WTC11 (cell line): Measurements from ENCODE around the gene MAML3. TPM values are rescaled to one million over a fixed set of nuclear protein-coding genes. Genes with fewer than 3 reads are reported as not detected.

ENCODE experiments used
- ATAC-seq: fragments of 200-7000 bp; cut with Tn5 transposase; 2 replicates; pipeline ENCODE4 v1.10.0; 2021; ENCODE audit warnings: mild to moderate bottlenecking, moderate library complexity
- CTCF ChIA-PET: fragments of 300-600 bp; sonication (Branson Sonifier 250); formaldehyde crosslinking; loops from one replicate; lab custom pipeline; 2021; ENCODE audit warnings: antibody characterized with exemption; lab: Charles Lee
- POLR2A ChIA-PET: fragments of 350-600 bp; sonication (Branson Sonifier 250); formaldehyde crosslinking; loops from one replicate; lab custom pipeline; 2021; ENCODE audit warnings: antibody characterized with exemption; lab: Charles Lee
- DNase-seq: peaks from one replicate; pipeline ENCODE4 v3.0.0; 2021; ENCODE audit warnings: low spot score
- H3K27ac Mint-ChIP-seq: 2 replicates; pipeline ENCODE4 v1.8.0; 2021; ENCODE audit warnings: mixed read lengths
- H3K27me3 Mint-ChIP-seq: 2 replicates; pipeline ENCODE4 v1.8.0; 2021; ENCODE audit warnings: low read depth, mild to moderate bottlenecking, moderate library complexity, mixed read lengths
- H3K36me3 Mint-ChIP-seq: 2 replicates; pipeline ENCODE4 v1.8.0; 2021; ENCODE audit warnings: mixed read lengths
- H3K4me1 Mint-ChIP-seq: 2 replicates; pipeline ENCODE4 v1.8.0; 2022; ENCODE audit warnings: mixed read lengths
- H3K4me3 Mint-ChIP-seq: 2 replicates; pipeline ENCODE4 v1.8.0; 2021; ENCODE audit warnings: mild to moderate bottlenecking, moderate library complexity, mixed read lengths
- H3K9me3 Mint-ChIP-seq: 2 replicates; pipeline ENCODE4 v1.8.0; 2021; ENCODE audit warnings: mixed read lengths
- ATF1 ChIP-seq: sonication (generic); formaldehyde crosslinking; IDR thresholded peaks from 2 replicates; pipeline ENCODE4 v1.8.1; 2023; ENCODE audit warnings: mild to moderate bottlenecking, moderate library complexity, missing genetic modification reagents
- ESRRA ChIP-seq: sonication (generic); formaldehyde crosslinking; IDR thresholded peaks from 2 replicates; pipeline ENCODE4 v1.8.1; 2022; ENCODE audit warnings: mild to moderate bottlenecking, missing genetic modification reagents, borderline replicate concordance
- FOXK1 ChIP-seq: sonication (generic); formaldehyde crosslinking; IDR thresholded peaks from 2 replicates; pipeline ENCODE4 v1.8.0; 2022; ENCODE audit warnings: mild to moderate bottlenecking, moderate library complexity, missing genetic modification reagents
- IRF2 ChIP-seq: sonication (generic); formaldehyde crosslinking; IDR thresholded peaks from 2 replicates; pipeline ENCODE4 v1.8.0; 2022; ENCODE audit warnings: low read depth, missing genetic modification reagents, borderline replicate concordance
- NR1H2 ChIP-seq: sonication (generic); formaldehyde crosslinking; IDR thresholded peaks from 2 replicates; pipeline ENCODE4 v1.9.0; 2021; ENCODE audit warnings: mild to moderate bottlenecking, moderate library complexity, missing genetic modification reagents
- NR2C2 ChIP-seq: sonication (generic); formaldehyde crosslinking; IDR thresholded peaks from 2 replicates; pipeline ENCODE4 v1.8.0; 2022; ENCODE audit warnings: mild to moderate bottlenecking, missing genetic modification reagents
- OVOL2 ChIP-seq: fragments of 250-450 bp; sonication (Bioruptor Pico); IDR thresholded peaks from 2 replicates; pipeline ENCODE4 v1.9.0; 2021; ENCODE audit warnings: mild to moderate bottlenecking, borderline replicate concordance
- SOX15 ChIP-seq: fragments of 250-450 bp; sonication (Bioruptor Pico); IDR thresholded peaks from 2 replicates; pipeline ENCODE4 v1.9.0; 2021; ENCODE audit warnings: mild to moderate bottlenecking
- ZNF121 ChIP-seq: sonication (generic); formaldehyde crosslinking; IDR thresholded peaks from 2 replicates; pipeline ENCODE4 v1.8.0; 2023; ENCODE audit warnings: missing genetic modification reagents
- ZNF232 ChIP-seq: sonication (generic); formaldehyde crosslinking; IDR thresholded peaks from 2 replicates; pipeline ENCODE4 v1.8.0; 2022; ENCODE audit warnings: mild to moderate bottlenecking, missing genetic modification reagents
- ZNF317 ChIP-seq: sonication (generic); formaldehyde crosslinking; IDR thresholded peaks from 2 replicates; pipeline ENCODE4 v1.8.1; 2023; ENCODE audit warnings: low read depth, mild to moderate bottlenecking, moderate library complexity, missing genetic modification reagents, borderline replicate concordance
- ZNF671 ChIP-seq: fragments of 250-450 bp; sonication (Bioruptor Pico); IDR thresholded peaks from 2 replicates; pipeline ENCODE4 v1.8.0; 2021; ENCODE audit warnings: mild to moderate bottlenecking
- total RNA-seq: library from RNA; stranded (reverse); gene quantifications from 3 replicates; pipeline ENCODE4 v1.2.3, GENCODE V29; 2021
- TF ChIP-seq, protein P1 (sequence below): sonication (generic); formaldehyde crosslinking; IDR thresholded peaks from 2 replicates; pipeline ENCODE4 v1.8.1; 2023; ENCODE audit warnings: mild to moderate bottlenecking, missing genetic modification reagents, moderate library complexity
- TF ChIP-seq, protein P2 (sequence below): sonication (generic); formaldehyde crosslinking; IDR thresholded peaks from 2 replicates; pipeline ENCODE4 v1.8.1; 2023; ENCODE audit warnings: mild to moderate bottlenecking, missing genetic modification reagents
- TF ChIP-seq, protein P3 (sequence below): fragments of 250-450 bp; sonication (Bioruptor Pico); IDR thresholded peaks from 2 replicates; pipeline ENCODE4 v1.9.0; 2021; ENCODE audit warnings: mild to moderate bottlenecking
- TF ChIP-seq, protein P4 (sequence below): sonication (generic); formaldehyde crosslinking; IDR thresholded peaks from 2 replicates; pipeline ENCODE4 v1.8.1; 2022; ENCODE audit warnings: mild to moderate bottlenecking, missing genetic modification reagents, moderate library complexity, borderline replicate concordance
- TF ChIP-seq, protein P5 (sequence below): sonication (generic); formaldehyde crosslinking; IDR thresholded peaks from 2 replicates; pipeline ENCODE4 v1.8.1; 2023; ENCODE audit warnings: mild to moderate bottlenecking, missing genetic modification reagents
- TF ChIP-seq, protein P6 (sequence below): fragments of 250-450 bp; sonication (Bioruptor Pico); IDR thresholded peaks from 2 replicates; pipeline ENCODE4 v1.9.0; 2021; ENCODE audit warnings: mild to moderate bottlenecking, borderline replicate concordance
- TF ChIP-seq, protein P7 (sequence below): sonication (generic); formaldehyde crosslinking; IDR thresholded peaks from 2 replicates; pipeline ENCODE4 v1.8.0; 2023; ENCODE audit warnings: mild to moderate bottlenecking, missing genetic modification reagents
- TF ChIP-seq, protein P8 (sequence below): sonication (generic); formaldehyde crosslinking; IDR thresholded peaks from 2 replicates; pipeline ENCODE4 v1.8.1; 2022; ENCODE audit warnings: low read depth, mild to moderate bottlenecking, moderate library complexity, missing genetic modification reagents, borderline replicate concordance

The MAML3 gene
- total RNA-seq, 1 experiment from 2014 or later: 7.4 TPM

DNA sequence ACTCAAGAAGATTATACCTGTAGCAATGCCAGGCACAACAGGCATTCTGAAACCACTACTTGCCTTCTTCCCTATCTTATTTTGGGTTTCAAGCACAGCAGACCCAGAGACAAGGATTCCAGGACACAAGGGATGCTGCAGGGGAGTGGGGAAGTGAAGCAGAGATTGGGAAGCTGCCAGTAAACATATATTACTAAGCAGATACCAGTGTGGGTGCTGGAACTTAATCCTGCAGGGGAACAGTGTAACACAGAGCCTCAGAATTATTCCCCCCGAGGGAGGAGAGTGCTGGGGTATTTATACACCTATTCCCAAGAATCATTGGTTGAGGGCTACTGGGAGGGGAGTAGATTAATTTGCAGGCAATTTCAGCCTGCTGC, 33.3 kb upstream of the MAML3 start:
- no peak for DNase-seq
- CTCF ChIA-PET: interaction anchor here (0.8 kb wide), 1 partner anchor 65 kb away, joined by 3 read pairs; no protein-coding TSS in a partner anchor
- Mint-ChIP-seq H3K4me1 (no peaks in the 10 kb centered on the region), H3K4me3 (no peak overlapping the region), H3K27ac (no peak overlapping the region), H3K27me3 (no peaks in the 10 kb centered on the region), H3K36me3 (no peaks in the 10 kb centered on the region), H3K9me3 (no peaks in the 10 kb centered on the region)
- ATAC-seq: no peak
- POLR2A ChIA-PET: no interaction called here
- no peak for TF ChIP-seq ZNF232 (CRISPR knock-in tag)
- TF ChIP-seq ZNF121 (CRISPR knock-in tag): no peak
- no peak for TF ChIP-seq ESRRA (CRISPR knock-in tag)
- TF ChIP-seq, protein P1, sequence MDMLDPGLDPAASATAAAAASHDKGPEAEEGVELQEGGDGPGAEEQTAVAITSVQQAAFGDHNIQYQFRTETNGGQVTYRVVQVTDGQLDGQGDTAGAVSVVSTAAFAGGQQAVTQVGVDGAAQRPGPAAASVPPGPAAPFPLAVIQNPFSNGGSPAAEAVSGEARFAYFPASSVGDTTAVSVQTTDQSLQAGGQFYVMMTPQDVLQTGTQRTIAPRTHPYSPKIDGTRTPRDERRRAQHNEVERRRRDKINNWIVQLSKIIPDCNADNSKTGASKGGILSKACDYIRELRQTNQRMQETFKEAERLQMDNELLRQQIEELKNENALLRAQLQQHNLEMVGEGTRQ (CRISPR knock-in tag): no peak
- TF ChIP-seq IRF2 (CRISPR knock-in tag): no peak
- TF ChIP-seq NR1H2 (CRISPR knock-in tag): no peak
- no peak for TF ChIP-seq OVOL2 (CRISPR knock-in tag)
- no peak for TF ChIP-seq NR2C2 (CRISPR knock-in tag)
- TF ChIP-seq, protein P2, sequence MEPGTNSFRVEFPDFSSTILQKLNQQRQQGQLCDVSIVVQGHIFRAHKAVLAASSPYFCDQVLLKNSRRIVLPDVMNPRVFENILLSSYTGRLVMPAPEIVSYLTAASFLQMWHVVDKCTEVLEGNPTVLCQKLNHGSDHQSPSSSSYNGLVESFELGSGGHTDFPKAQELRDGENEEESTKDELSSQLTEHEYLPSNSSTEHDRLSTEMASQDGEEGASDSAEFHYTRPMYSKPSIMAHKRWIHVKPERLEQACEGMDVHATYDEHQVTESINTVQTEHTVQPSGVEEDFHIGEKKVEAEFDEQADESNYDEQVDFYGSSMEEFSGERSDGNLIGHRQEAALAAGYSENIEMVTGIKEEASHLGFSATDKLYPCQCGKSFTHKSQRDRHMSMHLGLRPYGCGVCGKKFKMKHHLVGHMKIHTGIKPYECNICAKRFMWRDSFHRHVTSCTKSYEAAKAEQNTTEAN (CRISPR knock-in tag): no peak
- TF ChIP-seq, protein P3, sequence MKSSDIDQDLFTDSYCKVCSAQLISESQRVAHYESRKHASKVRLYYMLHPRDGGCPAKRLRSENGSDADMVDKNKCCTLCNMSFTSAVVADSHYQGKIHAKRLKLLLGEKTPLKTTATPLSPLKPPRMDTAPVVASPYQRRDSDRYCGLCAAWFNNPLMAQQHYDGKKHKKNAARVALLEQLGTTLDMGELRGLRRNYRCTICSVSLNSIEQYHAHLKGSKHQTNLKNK (CRISPR knock-in tag): no peak

DNA sequence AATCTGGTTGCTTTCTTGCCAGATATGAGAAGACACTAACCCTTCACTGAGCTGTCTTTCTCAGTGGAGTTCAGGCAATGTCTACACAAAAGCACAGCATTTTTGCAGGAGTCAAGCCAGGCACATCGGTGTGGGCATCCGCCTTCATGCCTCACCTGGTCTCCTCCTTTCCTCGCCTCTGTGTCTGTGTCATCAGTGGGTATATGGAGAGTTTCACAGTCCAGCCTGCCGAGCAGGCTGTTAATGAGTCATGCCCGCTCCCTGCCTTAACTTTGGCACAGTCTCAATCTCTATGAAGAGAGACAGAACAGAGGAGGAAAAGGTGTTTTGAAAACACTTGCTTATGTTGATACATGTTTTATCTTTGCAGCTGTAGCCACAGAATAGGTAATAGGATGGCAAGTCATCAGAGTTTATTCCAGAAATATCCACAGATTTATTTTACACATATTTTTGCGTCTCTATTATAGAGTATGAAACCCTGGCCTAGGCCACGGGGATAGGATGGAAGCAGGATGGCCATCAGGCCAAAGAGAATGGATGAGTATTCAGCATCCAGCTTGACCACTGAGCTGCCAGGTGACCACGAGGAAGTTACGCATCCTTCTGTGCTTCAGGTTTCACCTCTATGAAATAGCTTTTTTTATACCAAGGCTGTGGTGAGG, 32.8 kb upstream of the MAML3 start:
- Mint-ChIP-seq H3K9me3 (no peaks in the 10 kb centered on the region), H3K27ac (no peak overlapping the region), H3K4me3 (no peak overlapping the region), H3K4me1 (no peaks in the 10 kb centered on the region), H3K27me3 (no peaks in the 10 kb centered on the region), H3K36me3 (no peaks in the 10 kb centered on the region)
- ChIA-PET POLR2A (no interaction called here), CTCF (interaction anchor here (1.3 kb wide), 1 partner anchor 144 kb away, joined by 3 read pairs; no protein-coding TSS in a partner anchor)
- no peak for DNase-seq
- ATAC-seq: no peak
- TF ChIP-seq, protein P4, sequence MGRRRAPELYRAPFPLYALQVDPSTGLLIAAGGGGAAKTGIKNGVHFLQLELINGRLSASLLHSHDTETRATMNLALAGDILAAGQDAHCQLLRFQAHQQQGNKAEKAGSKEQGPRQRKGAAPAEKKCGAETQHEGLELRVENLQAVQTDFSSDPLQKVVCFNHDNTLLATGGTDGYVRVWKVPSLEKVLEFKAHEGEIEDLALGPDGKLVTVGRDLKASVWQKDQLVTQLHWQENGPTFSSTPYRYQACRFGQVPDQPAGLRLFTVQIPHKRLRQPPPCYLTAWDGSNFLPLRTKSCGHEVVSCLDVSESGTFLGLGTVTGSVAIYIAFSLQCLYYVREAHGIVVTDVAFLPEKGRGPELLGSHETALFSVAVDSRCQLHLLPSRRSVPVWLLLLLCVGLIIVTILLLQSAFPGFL (CRISPR knock-in tag): no peak
- TF ChIP-seq, protein P5, sequence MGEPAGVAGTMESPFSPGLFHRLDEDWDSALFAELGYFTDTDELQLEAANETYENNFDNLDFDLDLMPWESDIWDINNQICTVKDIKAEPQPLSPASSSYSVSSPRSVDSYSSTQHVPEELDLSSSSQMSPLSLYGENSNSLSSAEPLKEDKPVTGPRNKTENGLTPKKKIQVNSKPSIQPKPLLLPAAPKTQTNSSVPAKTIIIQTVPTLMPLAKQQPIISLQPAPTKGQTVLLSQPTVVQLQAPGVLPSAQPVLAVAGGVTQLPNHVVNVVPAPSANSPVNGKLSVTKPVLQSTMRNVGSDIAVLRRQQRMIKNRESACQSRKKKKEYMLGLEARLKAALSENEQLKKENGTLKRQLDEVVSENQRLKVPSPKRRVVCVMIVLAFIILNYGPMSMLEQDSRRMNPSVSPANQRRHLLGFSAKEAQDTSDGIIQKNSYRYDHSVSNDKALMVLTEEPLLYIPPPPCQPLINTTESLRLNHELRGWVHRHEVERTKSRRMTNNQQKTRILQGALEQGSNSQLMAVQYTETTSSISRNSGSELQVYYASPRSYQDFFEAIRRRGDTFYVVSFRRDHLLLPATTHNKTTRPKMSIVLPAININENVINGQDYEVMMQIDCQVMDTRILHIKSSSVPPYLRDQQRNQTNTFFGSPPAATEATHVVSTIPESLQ (CRISPR knock-in tag): no peak
- TF ChIP-seq FOXK1 (no peak), SOX15 (CRISPR knock-in tag) (no peak), ZNF317 (CRISPR knock-in tag) (no peak), ZNF671 (CRISPR knock-in tag) (no peak), ATF1 (CRISPR knock-in tag) (no peak), NR2C2 (CRISPR knock-in tag) (no peak)
- TF ChIP-seq, protein P6, sequence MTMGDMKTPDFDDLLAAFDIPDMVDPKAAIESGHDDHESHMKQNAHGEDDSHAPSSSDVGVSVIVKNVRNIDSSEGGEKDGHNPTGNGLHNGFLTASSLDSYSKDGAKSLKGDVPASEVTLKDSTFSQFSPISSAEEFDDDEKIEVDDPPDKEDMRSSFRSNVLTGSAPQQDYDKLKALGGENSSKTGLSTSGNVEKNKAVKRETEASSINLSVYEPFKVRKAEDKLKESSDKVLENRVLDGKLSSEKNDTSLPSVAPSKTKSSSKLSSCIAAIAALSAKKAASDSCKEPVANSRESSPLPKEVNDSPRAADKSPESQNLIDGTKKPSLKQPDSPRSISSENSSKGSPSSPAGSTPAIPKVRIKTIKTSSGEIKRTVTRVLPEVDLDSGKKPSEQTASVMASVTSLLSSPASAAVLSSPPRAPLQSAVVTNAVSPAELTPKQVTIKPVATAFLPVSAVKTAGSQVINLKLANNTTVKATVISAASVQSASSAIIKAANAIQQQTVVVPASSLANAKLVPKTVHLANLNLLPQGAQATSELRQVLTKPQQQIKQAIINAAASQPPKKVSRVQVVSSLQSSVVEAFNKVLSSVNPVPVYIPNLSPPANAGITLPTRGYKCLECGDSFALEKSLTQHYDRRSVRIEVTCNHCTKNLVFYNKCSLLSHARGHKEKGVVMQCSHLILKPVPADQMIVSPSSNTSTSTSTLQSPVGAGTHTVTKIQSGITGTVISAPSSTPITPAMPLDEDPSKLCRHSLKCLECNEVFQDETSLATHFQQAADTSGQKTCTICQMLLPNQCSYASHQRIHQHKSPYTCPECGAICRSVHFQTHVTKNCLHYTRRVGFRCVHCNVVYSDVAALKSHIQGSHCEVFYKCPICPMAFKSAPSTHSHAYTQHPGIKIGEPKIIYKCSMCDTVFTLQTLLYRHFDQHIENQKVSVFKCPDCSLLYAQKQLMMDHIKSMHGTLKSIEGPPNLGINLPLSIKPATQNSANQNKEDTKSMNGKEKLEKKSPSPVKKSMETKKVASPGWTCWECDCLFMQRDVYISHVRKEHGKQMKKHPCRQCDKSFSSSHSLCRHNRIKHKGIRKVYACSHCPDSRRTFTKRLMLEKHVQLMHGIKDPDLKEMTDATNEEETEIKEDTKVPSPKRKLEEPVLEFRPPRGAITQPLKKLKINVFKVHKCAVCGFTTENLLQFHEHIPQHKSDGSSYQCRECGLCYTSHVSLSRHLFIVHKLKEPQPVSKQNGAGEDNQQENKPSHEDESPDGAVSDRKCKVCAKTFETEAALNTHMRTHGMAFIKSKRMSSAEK (CRISPR knock-in tag): no peak
- TF ChIP-seq, protein P7, sequence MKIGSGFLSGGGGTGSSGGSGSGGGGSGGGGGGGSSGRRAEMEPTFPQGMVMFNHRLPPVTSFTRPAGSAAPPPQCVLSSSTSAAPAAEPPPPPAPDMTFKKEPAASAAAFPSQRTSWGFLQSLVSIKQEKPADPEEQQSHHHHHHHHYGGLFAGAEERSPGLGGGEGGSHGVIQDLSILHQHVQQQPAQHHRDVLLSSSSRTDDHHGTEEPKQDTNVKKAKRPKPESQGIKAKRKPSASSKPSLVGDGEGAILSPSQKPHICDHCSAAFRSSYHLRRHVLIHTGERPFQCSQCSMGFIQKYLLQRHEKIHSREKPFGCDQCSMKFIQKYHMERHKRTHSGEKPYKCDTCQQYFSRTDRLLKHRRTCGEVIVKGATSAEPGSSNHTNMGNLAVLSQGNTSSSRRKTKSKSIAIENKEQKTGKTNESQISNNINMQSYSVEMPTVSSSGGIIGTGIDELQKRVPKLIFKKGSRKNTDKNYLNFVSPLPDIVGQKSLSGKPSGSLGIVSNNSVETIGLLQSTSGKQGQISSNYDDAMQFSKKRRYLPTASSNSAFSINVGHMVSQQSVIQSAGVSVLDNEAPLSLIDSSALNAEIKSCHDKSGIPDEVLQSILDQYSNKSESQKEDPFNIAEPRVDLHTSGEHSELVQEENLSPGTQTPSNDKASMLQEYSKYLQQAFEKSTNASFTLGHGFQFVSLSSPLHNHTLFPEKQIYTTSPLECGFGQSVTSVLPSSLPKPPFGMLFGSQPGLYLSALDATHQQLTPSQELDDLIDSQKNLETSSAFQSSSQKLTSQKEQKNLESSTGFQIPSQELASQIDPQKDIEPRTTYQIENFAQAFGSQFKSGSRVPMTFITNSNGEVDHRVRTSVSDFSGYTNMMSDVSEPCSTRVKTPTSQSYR: no peak
- TF ChIP-seq, protein P8, sequence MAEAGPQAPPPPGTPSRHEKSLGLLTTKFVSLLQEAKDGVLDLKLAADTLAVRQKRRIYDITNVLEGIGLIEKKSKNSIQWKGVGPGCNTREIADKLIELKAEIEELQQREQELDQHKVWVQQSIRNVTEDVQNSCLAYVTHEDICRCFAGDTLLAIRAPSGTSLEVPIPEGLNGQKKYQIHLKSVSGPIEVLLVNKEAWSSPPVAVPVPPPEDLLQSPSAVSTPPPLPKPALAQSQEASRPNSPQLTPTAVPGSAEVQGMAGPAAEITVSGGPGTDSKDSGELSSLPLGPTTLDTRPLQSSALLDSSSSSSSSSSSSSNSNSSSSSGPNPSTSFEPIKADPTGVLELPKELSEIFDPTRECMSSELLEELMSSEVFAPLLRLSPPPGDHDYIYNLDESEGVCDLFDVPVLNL (CRISPR knock-in tag): no peak
